ENCODE measurements around the gene MEGF6.

The MEGF6 gene

GRCh38 chr1:3525551-3526482 lies 85.5 kb downstream of the MEGF6 start:
- DNase-seq (ENCODE audit: low read depth in 2 of 2), result no peak
- TF ChIP-seq CTCF (IDR thresholded peaks at IDR 0.05; ENCODE audit: low read depth, low read length), result no peak

GRCh38 chr1:3524556-3525203 lies 86.6 kb downstream of the MEGF6 start:
- H3K4me3 ChIP-seq (replicated peaks in 1 of 2; ENCODE audit: low read depth in 2 of 2, low read length in 2 of 2), result no peak overlapping the region
- no peak for TF ChIP-seq CTCF (IDR thresholded peaks at IDR 0.05; ENCODE audit: low read depth, low read length)
- no peak for DNase-seq (ENCODE audit: low read depth in 2 of 2)

More at GRCh38 chr1:3525551-3526482, 85.5 kb downstream of the MEGF6 start:
- H3K4me3 ChIP-seq (replicated peaks in 1 of 2; ENCODE audit: low read depth in 2 of 2, low read length in 2 of 2), result no peak overlapping the region

- no peak overlapping the region for H3K4me3 ChIP-seq (replicated peaks in 1 of 2; ENCODE audit: low read depth in 2 of 2, low read length in 2 of 2)
- DNase-seq (ENCODE audit: low read depth in 2 of 2), result no peak
- TF ChIP-seq CTCF (IDR thresholded peaks at IDR 0.05; ENCODE audit: low read depth, low read length), result no peak
These were observed 87.3 kb downstream of the MEGF6 start for GRCh38 chr1:3523980-3524379.

- DNase-seq (ENCODE audit: low read depth in 2 of 2), result no peak
- no peak overlapping the region for H3K4me3 ChIP-seq (replicated peaks in 1 of 2; ENCODE audit: low read depth in 2 of 2, low read length in 2 of 2)
- TF ChIP-seq CTCF (IDR thresholded peaks at IDR 0.05; ENCODE audit: low read depth, low read length), result no peak
These were observed 88.6 kb downstream of the MEGF6 start for GRCh38 chr1:3522564-3523265.

GRCh38 chr1:3522112-3522511 lies 89.2 kb downstream of the MEGF6 start:
- no peak for DNase-seq (ENCODE audit: low read depth in 2 of 2)
- TF ChIP-seq CTCF (IDR thresholded peaks at IDR 0.05; ENCODE audit: low read depth, low read length), result no peak

GRCh38 chr1:3521426-3521825 lies 89.9 kb downstream of the MEGF6 start:
- no peak overlapping the region for H3K4me3 ChIP-seq (replicated peaks in 1 of 2; ENCODE audit: low read depth in 2 of 2, low read length in 2 of 2)
- no peak for TF ChIP-seq CTCF (IDR thresholded peaks at IDR 0.05; ENCODE audit: low read depth, low read length)
- DNase-seq (ENCODE audit: low read depth in 2 of 2), result no peak

More at GRCh38 chr1:3522112-3522511, 89.2 kb downstream of the MEGF6 start:
- no peak overlapping the region for H3K4me3 ChIP-seq (replicated peaks in 1 of 2; ENCODE audit: low read depth in 2 of 2, low read length in 2 of 2)
